HL-60 (cell line): ENCODE data around the gene DCTN5.
A peak's percentile ranks its signal among the peaks of the same experiment; 100 is the strongest.

Experiments
- DNase-seq, 2 experiments: peaks; one replicate each; pipeline ENCODE4 v3.0.0-alpha.2; 2010 to 2020; ENCODE audit warnings: low read depth in 1 of 2, low spot score in 1 of 2
- H3K27ac ChIP-seq: fragments of 250-450 bp; sonication (Bioruptor Pico); replicated peaks from 2 replicates; pipeline ENCODE4 v1.5.1; 2020; ENCODE audit warnings: mild to moderate bottlenecking, moderate library complexity
- H3K27me3 ChIP-seq: fragments of 250-450 bp; sonication (Bioruptor Pico); 2 replicates; pipeline ENCODE4 v1.5.1; 2021; ENCODE audit warnings: mild to moderate bottlenecking, moderate library complexity; ENCODE audit not compliant: insufficient read depth, poor library complexity, severe bottlenecking
- H3K4me3 ChIP-seq: replicated peaks from 2 replicates; pipeline ENCODE4 v1.5.1; 2011; ENCODE audit warnings: mild to moderate bottlenecking, control low read depth, low read length; ENCODE audit not compliant: insufficient read depth
- CTCF ChIP-seq: IDR thresholded peaks from one replicate; pipeline ENCODE4 v1.5.1; 2011; ENCODE audit warnings: low read length, control low read depth, inconsistent platforms; ENCODE audit not compliant: insufficient read depth
- GABPA ChIP-seq: IDR thresholded peaks from 2 replicates; pipeline ENCODE4 v1.6.1; 2012; ENCODE audit warnings: low read depth
- POLR2AphosphoS5 ChIP-seq: IDR thresholded peaks from 2 replicates; pipeline ENCODE4 v1.6.1; 2012; ENCODE audit warnings: low read depth
- SPI1 ChIP-seq: IDR thresholded peaks from 2 replicates; pipeline ENCODE4 v1.6.1; 2012; ENCODE audit warnings: low read depth, mild to moderate bottlenecking, borderline replicate concordance
- TF ChIP-seq, protein P1 (sequence below): IDR thresholded peaks from 2 replicates; pipeline ENCODE4 v1.6.1; 2012; ENCODE audit warnings: low read depth; ENCODE audit not compliant: insufficient replicate concordance

DCTN5 gene

GRCh38 chr16:23689442-23690187 is 48.3 kb downstream of the DCTN5 start:
- Histone ChIP-seq H3K27ac (no peak overlapping the region), H3K27me3 (no peaks in the 10 kb centered on the region), H3K4me3 (no peak overlapping the region)
- DNase-seq, result no peak
- TF ChIP-seq, protein P1, sequence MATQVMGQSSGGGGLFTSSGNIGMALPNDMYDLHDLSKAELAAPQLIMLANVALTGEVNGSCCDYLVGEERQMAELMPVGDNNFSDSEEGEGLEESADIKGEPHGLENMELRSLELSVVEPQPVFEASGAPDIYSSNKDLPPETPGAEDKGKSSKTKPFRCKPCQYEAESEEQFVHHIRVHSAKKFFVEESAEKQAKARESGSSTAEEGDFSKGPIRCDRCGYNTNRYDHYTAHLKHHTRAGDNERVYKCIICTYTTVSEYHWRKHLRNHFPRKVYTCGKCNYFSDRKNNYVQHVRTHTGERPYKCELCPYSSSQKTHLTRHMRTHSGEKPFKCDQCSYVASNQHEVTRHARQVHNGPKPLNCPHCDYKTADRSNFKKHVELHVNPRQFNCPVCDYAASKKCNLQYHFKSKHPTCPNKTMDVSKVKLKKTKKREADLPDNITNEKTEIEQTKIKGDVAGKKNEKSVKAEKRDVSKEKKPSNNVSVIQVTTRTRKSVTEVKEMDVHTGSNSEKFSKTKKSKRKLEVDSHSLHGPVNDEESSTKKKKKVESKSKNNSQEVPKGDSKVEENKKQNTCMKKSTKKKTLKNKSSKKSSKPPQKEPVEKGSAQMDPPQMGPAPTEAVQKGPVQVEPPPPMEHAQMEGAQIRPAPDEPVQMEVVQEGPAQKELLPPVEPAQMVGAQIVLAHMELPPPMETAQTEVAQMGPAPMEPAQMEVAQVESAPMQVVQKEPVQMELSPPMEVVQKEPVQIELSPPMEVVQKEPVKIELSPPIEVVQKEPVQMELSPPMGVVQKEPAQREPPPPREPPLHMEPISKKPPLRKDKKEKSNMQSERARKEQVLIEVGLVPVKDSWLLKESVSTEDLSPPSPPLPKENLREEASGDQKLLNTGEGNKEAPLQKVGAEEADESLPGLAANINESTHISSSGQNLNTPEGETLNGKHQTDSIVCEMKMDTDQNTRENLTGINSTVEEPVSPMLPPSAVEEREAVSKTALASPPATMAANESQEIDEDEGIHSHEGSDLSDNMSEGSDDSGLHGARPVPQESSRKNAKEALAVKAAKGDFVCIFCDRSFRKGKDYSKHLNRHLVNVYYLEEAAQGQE, result no peak
- no peak for TF ChIP-seq GABPA
- TF ChIP-seq CTCF, result no peak

GRCh38 chr16:23690771-23691482 is 49.7 kb downstream of the DCTN5 start:
- Histone ChIP-seq H3K4me3 (no peak overlapping the region), H3K27me3 (no peaks in the 10 kb centered on the region), H3K27ac (no peak overlapping the region)
- TF ChIP-seq SPI1 (no peak), POLR2AphosphoS5 (peak; percentile 52; the same call in 1 of the 2 replicates), GABPA (no peak)
- TF ChIP-seq, protein P1, result no peak
- DNase-seq, result no peak

- H3K27ac ChIP-seq, result no peak overlapping the region
- DNase-seq, result peak in 1 of 2 experiments; percentile 12
- H3K4me3 ChIP-seq, result no peak overlapping the region
- H3K27me3 ChIP-seq, result no peaks in the 10 kb centered on the region
- TF ChIP-seq CTCF (no peak), GABPA (no peak), POLR2AphosphoS5 (no peak), SPI1 (no peak)
- TF ChIP-seq, protein P1, result no peak
These were observed 50.4 kb downstream of the DCTN5 start for GRCh38 chr16:23691483-23692189.
